ENCODE measurements around the gene TBCD.

The TBCD gene

DNA sequence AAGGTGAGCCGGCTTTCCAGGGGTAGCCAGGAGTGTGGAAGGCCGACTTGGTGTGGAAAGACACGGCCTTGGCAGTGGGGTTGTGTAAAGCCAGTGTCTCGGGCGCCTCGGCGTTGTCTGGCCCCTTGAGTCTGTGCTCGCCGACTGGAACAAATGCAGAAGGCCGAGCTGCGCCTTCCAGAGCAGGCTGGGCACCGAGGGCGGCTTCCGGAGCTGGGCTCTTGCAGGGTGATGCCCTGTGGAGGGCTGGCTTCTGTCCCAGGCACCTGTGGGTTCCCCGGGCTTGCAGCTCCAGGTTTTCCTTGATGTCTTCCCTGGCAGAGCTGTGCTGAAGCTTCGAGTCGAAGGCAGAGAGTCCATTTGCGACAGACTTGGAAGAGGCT lies 79.9 kb downstream of the TBCD start:
- H3K27me3 ChIP-seq (ENCODE audit: insufficient read depth, low read length), result no peaks in the 10 kb centered on the region
- no peak overlapping the region for H2AFZ ChIP-seq (ENCODE audit: low read depth, low read length)
- no peaks in the 10 kb centered on the region for H3K4me1 ChIP-seq (ENCODE audit: insufficient read depth, low read length)
- peaks cover 7% of the 10 kb centered on the region for H3K9me3 ChIP-seq (ENCODE audit: low read length)
- H3K36me3 ChIP-seq (ENCODE audit: insufficient read depth, low read length), result peaks cover 41% of the 10 kb centered on the region
- H3K4me3 ChIP-seq (ENCODE audit: low read length), result no peak overlapping the region

DNA sequence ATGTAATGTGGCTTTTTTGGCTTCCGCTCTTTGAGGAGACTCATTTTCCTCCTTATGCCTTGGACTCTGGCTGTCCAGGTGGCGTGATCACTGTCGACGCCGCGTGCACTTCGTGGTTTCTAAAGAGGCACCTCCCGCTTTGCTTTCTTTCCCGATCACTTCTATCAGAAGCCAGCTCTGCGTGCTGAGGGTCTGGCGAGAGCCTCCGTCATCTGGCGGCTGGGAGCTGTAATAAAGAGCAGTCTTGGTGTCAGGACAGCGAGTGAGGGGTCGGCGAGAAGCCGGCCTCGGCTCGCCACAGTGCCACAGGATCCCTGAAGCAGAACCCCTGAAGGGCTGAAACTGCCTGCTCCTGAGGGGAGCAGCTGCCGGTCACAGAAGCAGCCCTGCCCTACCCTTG lies 80.5 kb downstream of the TBCD start:
- Histone ChIP-seq H3K36me3 (ENCODE audit: insufficient read depth, low read length) (peaks cover 37% of the 10 kb centered on the region), H3K4me1 (ENCODE audit: insufficient read depth, low read length) (peaks cover 2% of the 10 kb centered on the region), H2AFZ (ENCODE audit: low read depth, low read length) (no peak overlapping the region), H3K4me3 (ENCODE audit: low read length) (no peak overlapping the region), H3K27me3 (ENCODE audit: insufficient read depth, low read length) (no peaks in the 10 kb centered on the region), H3K9me3 (ENCODE audit: low read length) (peaks cover 7% of the 10 kb centered on the region)

GRCh38 chr17:82832881-82833475 lies 81.1 kb downstream of the TBCD start:
- Histone ChIP-seq H3K4me1 (ENCODE audit: insufficient read depth, low read length) (peaks cover 2% of the 10 kb centered on the region), H2AFZ (ENCODE audit: low read depth, low read length) (no peak overlapping the region), H3K4me3 (ENCODE audit: low read length) (no peak overlapping the region), H3K36me3 (ENCODE audit: insufficient read depth, low read length) (peaks cover 35% of the 10 kb centered on the region), H3K27me3 (ENCODE audit: insufficient read depth, low read length) (no peaks in the 10 kb centered on the region), H3K9me3 (ENCODE audit: low read length) (peaks cover 5% of the 10 kb centered on the region)

- peaks cover 2% of the 10 kb centered on the region for H3K4me1 ChIP-seq (ENCODE audit: insufficient read depth, low read length)
- H2AFZ ChIP-seq (ENCODE audit: low read depth, low read length), result no peak overlapping the region
- H3K4me3 ChIP-seq (ENCODE audit: low read length), result no peak overlapping the region
- H3K27me3 ChIP-seq (ENCODE audit: insufficient read depth, low read length), result no peaks in the 10 kb centered on the region
- H3K9me3 ChIP-seq (ENCODE audit: low read length), result no peaks in the 10 kb centered on the region
- peaks cover 23% of the 10 kb centered on the region for H3K36me3 ChIP-seq (ENCODE audit: insufficient read depth, low read length)
Observed at GRCh38 chr17:82835122-82835521, 83.3 kb downstream of the TBCD start.

DNA sequence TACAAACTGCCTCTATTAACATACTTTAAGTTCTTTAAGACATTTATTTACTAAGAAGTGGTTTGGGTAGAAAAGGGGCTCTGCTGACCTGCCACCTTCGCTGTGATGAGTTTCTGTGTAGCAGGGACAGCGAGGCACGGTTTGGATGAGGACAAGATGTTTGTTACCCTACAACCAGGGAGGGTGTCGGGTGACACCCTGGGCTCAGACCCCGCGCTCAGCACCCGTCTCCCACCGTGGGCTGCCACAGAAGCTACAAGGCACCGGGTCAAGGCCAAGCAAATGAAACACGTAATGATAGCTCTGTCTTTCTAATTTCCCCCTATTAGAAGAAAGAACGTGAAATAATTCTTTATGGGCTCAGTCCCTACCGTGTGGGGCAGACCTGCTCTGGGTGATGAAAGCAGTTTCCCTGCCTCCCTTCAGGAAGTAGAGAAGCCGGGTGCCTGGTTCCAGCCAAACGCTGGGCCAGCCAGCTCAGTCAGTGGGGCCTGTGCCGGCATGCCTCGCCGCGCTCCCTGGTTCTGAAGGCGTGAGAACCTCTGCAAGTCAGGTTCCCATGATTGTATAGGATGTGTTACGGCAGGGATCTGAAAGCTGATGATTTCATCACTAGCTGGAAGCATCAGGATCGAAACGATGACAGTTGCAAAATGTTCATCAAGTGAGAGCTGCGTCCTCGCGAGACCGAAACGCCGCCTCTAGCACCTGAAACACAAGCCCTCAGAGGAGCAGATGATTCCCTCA lies 84.1 kb downstream of the TBCD start:
- Histone ChIP-seq H3K27me3 (ENCODE audit: insufficient read depth, low read length) (no peaks in the 10 kb centered on the region), H3K4me1 (ENCODE audit: insufficient read depth, low read length) (peaks cover 2% of the 10 kb centered on the region), H3K36me3 (ENCODE audit: insufficient read depth, low read length) (peaks cover 14% of the 10 kb centered on the region), H3K4me3 (ENCODE audit: low read length) (no peak overlapping the region), H3K9me3 (ENCODE audit: low read length) (no peaks in the 10 kb centered on the region), H2AFZ (ENCODE audit: low read depth, low read length) (no peak overlapping the region)

DNA sequence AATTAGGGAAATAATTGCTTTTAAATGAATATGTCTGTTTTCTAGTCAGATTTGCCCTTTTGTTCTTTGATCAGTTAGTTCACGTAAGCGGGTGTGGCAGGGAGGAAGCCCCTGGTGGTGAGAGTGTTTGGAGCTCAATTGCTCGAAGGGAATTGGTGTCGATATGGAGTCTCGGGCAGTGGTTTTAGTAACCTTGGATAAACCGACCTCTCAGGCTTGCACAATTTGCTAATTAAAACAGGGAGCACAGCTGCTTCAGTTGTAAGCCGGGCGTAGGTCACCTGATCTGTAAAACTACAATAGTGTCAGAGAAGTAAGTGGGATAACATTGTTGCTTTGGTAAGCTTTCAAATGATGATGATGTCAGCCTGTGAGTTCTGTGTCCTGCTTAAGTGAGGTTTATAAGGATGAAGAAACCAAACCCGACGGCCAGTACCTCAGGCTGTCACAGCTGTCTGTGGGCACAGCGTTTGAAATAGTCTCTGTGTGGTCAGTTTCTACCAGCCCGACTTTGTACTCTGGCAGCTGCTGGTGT lies 85.0 kb downstream of the TBCD start:
- Histone ChIP-seq H2AFZ (ENCODE audit: low read depth, low read length) (no peak overlapping the region), H3K4me3 (ENCODE audit: low read length) (no peak overlapping the region), H3K4me1 (ENCODE audit: insufficient read depth, low read length) (peaks cover 2% of the 10 kb centered on the region), H3K27me3 (ENCODE audit: insufficient read depth, low read length) (no peaks in the 10 kb centered on the region), H3K36me3 (ENCODE audit: insufficient read depth, low read length) (peaks cover 13% of the 10 kb centered on the region), H3K9me3 (ENCODE audit: low read length) (no peaks in the 10 kb centered on the region)

DNA sequence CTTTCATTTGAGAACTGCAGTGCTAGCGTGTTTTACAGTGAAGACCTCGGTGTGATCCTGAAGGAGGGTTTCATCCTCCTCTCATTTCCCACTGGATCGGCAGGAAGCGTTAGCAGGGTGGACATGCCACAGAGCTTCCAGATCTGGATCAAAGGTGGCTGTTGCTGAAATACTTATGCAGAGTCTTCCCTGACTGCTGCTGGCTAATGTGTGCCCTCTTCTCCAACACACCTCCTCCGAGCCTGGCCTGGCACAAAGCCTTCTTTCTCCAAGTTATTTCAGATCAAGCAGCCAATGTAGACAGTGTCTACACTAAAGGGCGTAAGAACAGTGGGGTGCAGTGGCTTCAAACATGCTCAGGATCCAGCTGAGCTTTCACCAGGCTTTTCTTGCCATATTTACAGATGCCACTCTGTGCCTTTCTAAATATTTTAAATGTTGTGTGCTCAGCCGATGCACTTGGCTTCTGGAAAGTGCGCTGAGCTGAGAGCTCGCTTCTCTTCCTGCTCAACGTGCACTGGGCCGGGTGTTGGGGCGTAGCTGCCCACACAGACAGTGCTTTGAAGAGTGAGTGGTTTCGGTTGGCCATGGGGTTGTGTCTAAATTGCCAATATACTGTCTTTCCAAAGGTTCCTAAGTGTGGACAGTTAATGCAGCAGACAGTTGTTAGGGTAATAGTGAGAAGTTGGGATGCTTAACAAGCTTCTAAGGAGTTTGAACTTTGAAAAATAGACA lies 85.9 kb downstream of the TBCD start:
- no peak overlapping the region for H3K4me3 ChIP-seq (ENCODE audit: low read length)
- no peaks in the 10 kb centered on the region for H3K27me3 ChIP-seq (ENCODE audit: insufficient read depth, low read length)
- H2AFZ ChIP-seq (ENCODE audit: low read depth, low read length), result no peak overlapping the region
- peaks cover 2% of the 10 kb centered on the region for H3K4me1 ChIP-seq (ENCODE audit: insufficient read depth, low read length)
- H3K9me3 ChIP-seq (ENCODE audit: low read length), result no peaks in the 10 kb centered on the region
- H3K36me3 ChIP-seq (ENCODE audit: insufficient read depth, low read length), result peaks cover 13% of the 10 kb centered on the region

DNA sequence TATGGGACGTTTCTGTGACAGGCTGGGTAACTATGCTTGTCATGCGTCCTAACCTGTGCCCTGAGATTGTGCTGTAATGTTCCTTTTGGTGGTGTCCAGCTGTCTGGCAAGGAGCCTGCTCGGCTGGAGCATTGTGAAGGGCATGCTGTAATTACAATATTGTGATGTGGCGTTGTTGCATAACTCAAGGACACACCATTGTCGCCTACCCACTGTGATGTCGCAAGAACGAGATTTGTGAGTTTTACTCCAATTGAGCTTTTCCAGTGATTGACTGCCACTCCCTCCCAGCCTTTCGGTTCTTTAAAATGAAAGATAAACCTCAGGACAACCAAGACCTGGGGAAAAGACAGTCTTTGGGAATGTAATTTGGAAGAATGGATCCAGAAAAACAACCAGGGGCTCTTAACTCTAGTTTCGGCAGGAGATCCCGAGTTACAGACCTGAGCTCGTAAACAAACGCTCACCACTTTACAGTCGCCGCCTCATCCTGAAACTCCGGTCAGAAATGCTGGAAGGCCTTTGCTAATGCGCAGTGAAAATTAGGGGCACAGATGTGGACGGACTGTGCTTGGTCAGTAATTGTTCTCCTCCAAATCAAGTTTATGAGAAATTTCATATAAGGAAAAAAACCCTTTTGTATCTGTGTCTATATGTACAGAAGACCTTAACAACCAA lies 86.7 kb downstream of the TBCD start:
- no peak overlapping the region for H2AFZ ChIP-seq (ENCODE audit: low read depth, low read length)
- peaks cover 6% of the 10 kb centered on the region for H3K36me3 ChIP-seq (ENCODE audit: insufficient read depth, low read length)
- H3K4me1 ChIP-seq (ENCODE audit: insufficient read depth, low read length), result peaks cover 2% of the 10 kb centered on the region
- no peaks in the 10 kb centered on the region for H3K27me3 ChIP-seq (ENCODE audit: insufficient read depth, low read length)
- H3K4me3 ChIP-seq (ENCODE audit: low read length), result no peak overlapping the region
- H3K9me3 ChIP-seq (ENCODE audit: low read length), result no peaks in the 10 kb centered on the region

GRCh38 chr17:82839617-82840292 lies 87.9 kb downstream of the TBCD start, which contains the start of gene ZNF750:
Gene ZNF750 (minus strand): TSS chr17:82840022. CDS start chr17:82832454, 7,568 bp downstream.
- H3K4me3 ChIP-seq (ENCODE audit: low read length), result no peak within 1 kb of the TSS

DNA sequence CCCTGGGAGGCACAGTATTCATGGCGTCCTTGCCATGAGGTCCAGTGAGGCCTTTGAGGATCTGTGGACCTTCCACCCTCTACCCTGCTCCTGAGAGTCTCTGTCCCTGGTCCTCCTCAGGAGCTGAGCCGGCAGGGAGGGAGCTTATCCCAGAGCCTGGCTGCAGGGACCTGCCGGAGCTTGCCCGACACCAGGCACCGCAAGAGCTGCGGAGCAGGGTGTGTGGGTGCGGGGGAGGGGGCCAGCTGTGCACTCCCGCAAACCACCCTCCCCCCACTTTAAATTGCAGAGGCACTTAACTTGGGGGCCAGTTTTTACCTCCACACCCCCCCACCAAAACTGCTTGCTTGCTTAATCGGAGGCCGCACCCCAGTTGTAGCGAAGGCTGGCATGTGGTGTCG lies 88.6 kb downstream of the TBCD start:
- Histone ChIP-seq H3K4me3 (ENCODE audit: low read length) (no peak overlapping the region), H2AFZ (ENCODE audit: low read depth, low read length) (no peak overlapping the region), H3K9me3 (ENCODE audit: low read length) (no peaks in the 10 kb centered on the region), H3K36me3 (ENCODE audit: insufficient read depth, low read length) (peaks cover 4% of the 10 kb centered on the region), H3K27me3 (ENCODE audit: insufficient read depth, low read length) (no peaks in the 10 kb centered on the region), H3K4me1 (ENCODE audit: insufficient read depth, low read length) (peaks cover 2% of the 10 kb centered on the region)

More at GRCh38 chr17:82839617-82840292, 87.9 kb downstream of the TBCD start, which contains the start of gene ZNF750:
- H2AFZ ChIP-seq (ENCODE audit: low read depth, low read length), result no peak within 1 kb of the TSS
- peaks cover 2% of the 10 kb centered on the region for H3K4me1 ChIP-seq (ENCODE audit: insufficient read depth, low read length)
- H3K36me3 ChIP-seq (ENCODE audit: insufficient read depth, low read length), result peaks cover 4% of the 10 kb centered on the region
- no peaks in the 10 kb centered on the region for H3K27me3 ChIP-seq (ENCODE audit: insufficient read depth, low read length)
- H3K9me3 ChIP-seq (ENCODE audit: low read length), result no peaks in the 10 kb centered on the region

DNA sequence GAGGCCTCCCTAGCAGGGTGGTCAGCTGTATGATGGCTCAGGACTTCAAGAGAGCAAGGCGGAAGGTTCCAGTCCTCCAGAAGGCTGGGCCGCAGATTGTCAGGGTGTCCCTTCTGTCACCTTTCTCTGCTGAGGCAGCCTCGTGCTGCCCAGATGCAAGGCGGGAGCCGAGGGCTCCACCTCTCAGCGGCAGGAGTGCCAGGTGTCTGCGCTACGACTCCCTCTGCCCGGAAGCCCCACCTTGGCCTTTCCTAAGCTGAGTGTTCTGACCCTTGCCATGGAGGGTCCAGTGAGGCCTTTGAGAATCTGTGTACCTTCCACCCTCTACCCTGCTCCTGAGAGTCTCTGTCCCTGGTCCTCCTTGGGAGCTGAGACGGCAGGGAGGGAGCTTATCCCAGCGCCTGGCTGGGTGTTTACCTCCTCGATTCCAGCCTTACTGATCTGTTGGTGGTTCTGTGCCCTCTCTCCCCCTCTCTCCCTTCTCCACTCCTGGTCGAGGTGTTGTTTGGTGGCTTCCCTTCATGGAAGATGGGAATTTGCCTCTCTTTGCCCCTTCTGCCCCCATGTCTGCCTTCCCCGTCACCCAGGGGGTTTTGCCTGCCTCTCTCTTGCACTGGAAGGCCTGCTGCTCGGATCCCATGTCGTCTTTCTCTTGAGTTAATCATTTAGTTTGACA lies 90.2 kb downstream of the TBCD start:
- H3K27me3 ChIP-seq (ENCODE audit: insufficient read depth, low read length), result no peaks in the 10 kb centered on the region
- no peak overlapping the region for H3K4me3 ChIP-seq (ENCODE audit: low read length)
- H2AFZ ChIP-seq (ENCODE audit: low read depth, low read length), result no peak overlapping the region
- peaks cover under 1% of the 10 kb centered on the region for H3K4me1 ChIP-seq (ENCODE audit: insufficient read depth, low read length)
- H3K9me3 ChIP-seq (ENCODE audit: low read length), result peaks cover 3% of the 10 kb centered on the region
- H3K36me3 ChIP-seq (ENCODE audit: insufficient read depth, low read length), result peaks cover 10% of the 10 kb centered on the region

Measured in neuron (in vitro differentiated cells).